ENCODE data around the gene ALOX15.
"Not testable (repeated sequence)": the region's sequence is repeated elsewhere in the genome, so short reads cannot be mapped to it uniquely, and the experiment has no call there.

Gene ALOX15

DNA sequence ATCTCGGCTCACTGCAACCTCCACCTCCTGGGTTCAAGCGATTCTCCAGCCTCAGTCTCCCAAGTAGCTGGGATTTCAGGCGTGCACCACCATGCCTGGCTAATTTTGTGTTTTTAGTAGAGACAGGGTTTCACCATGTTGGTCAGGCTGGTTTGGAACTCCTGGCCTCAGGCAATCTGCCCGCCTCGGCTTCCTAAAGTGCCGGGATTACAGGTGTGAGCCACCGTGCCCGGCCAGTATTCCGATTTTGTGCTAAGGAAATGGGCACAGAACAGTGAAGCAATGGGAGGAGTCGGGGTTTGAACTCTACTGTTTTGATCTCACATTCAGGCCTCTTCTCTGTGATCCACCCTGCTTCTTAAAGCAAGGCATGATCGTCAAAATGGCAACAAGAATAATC is 36.7 kb downstream of the ALOX15 start:
- WGBS, 2 donors (ENCODE audit: extremely low coverage in 2 of 2, insufficient read length in 2 of 2, insufficient replicate concordance in 1 of 2): no CpG with 5 or more reads among the region's 11 CpGs
- H3K14ac ChIP-seq (ENCODE audit: low read length); H3K9me3 ChIP-seq (replicated peaks in 1 of 2; ENCODE audit: control insufficient read depth in 2 of 2, insufficient read depth in 1 of 2, low read depth in 1 of 2, low read length in 2 of 2); H3K4me3 ChIP-seq (ENCODE audit: low read length in 2 of 2); H2BK15ac ChIP-seq (ENCODE audit: low read length); H4K91ac ChIP-seq (ENCODE audit: low read depth, low read length, poor library complexity); H2BK12ac ChIP-seq (ENCODE audit: low read length); H2BK5ac ChIP-seq (ENCODE audit: low read length); H3K4ac ChIP-seq (ENCODE audit: low read length); H3K36me3 ChIP-seq (replicated peaks in 1 of 2; ENCODE audit: control insufficient read depth in 2 of 2, insufficient read depth in 2 of 2, low read length in 2 of 2); DNase-seq (ENCODE audit: low spot score); H3K4me2 ChIP-seq (ENCODE audit: insufficient read depth, low read length, poor library complexity, severe bottlenecking); H3K23ac ChIP-seq (ENCODE audit: low read depth, low read length, poor library complexity); H2AK5ac ChIP-seq (ENCODE audit: low read depth, low read length); H2BK120ac ChIP-seq (ENCODE audit: low read depth, low read length); H3K79me1 ChIP-seq (ENCODE audit: low read depth, low read length); H2AFZ ChIP-seq (ENCODE audit: low read length); H3K9ac ChIP-seq (ENCODE audit: low read depth, low read length, poor library complexity); H3K27ac ChIP-seq (replicated peaks; ENCODE audit: low read length); H3K18ac ChIP-seq (ENCODE audit: low read length); H4K8ac ChIP-seq (ENCODE audit: low read depth, low read length): not testable (repeated sequence)
- Histone ChIP-seq H3K4me1 (ENCODE audit: control insufficient read depth in 2 of 2, insufficient read depth in 1 of 2, low read depth in 1 of 2, low read length in 2 of 2) (peaks cover 18 to 21% of the 10 kb centered on the region in 2 donors), H3K27me3 (ENCODE audit: control insufficient read depth in 3 of 3, insufficient read depth in 3 of 3, low read depth in 1 of 3, low read length in 3 of 3) (peaks cover 0 to 32% (median 0%) of the 10 kb centered on the region in 3 experiments)

- Histone ChIP-seq H3K23ac (ENCODE audit: low read depth, low read length, poor library complexity) (peak overlapping the region; percentile 44), H4K8ac (ENCODE audit: low read depth, low read length) (peak overlapping the region; percentile 45), H3K9me3 (replicated peaks in 1 of 2; ENCODE audit: control insufficient read depth in 2 of 2, insufficient read depth in 1 of 2, low read depth in 1 of 2, low read length in 2 of 2) (no peaks in the 10 kb centered on the region), H2AFZ (ENCODE audit: low read length) (peak overlapping the region; percentile 55), H3K4me3 (ENCODE audit: low read length in 2 of 2) (no peak overlapping the region), H3K18ac (ENCODE audit: low read length) (peak overlapping the region; percentile 52), H2BK12ac (ENCODE audit: low read length) (no peak overlapping the region), H2AK5ac (ENCODE audit: low read depth, low read length) (peak overlapping the region; percentile 14), H3K79me1 (ENCODE audit: low read depth, low read length) (no peaks in the 10 kb centered on the region), H3K36me3 (replicated peaks in 1 of 2; ENCODE audit: control insufficient read depth in 2 of 2, insufficient read depth in 2 of 2, low read length in 2 of 2) (peaks cover 0 to 1% of the 10 kb centered on the region in 2 donors), H3K4me2 (ENCODE audit: insufficient read depth, low read length, poor library complexity, severe bottlenecking) (no peak overlapping the region), H2BK15ac (ENCODE audit: low read length) (peak overlapping the region; percentile 73), H3K27me3 (ENCODE audit: control insufficient read depth in 3 of 3, insufficient read depth in 3 of 3, low read depth in 1 of 3, low read length in 3 of 3) (peaks cover 0 to 31% (median 0%) of the 10 kb centered on the region in 3 experiments), H3K4me1 (ENCODE audit: control insufficient read depth in 2 of 2, insufficient read depth in 1 of 2, low read depth in 1 of 2, low read length in 2 of 2) (peaks cover 23 to 26% of the 10 kb centered on the region in 2 donors), H2BK120ac (ENCODE audit: low read depth, low read length) (peak overlapping the region; percentile 62), H4K91ac (ENCODE audit: low read depth, low read length, poor library complexity) (peak overlapping the region; percentile 9), H3K4ac (ENCODE audit: low read length) (no peak overlapping the region), H3K14ac (ENCODE audit: low read length) (no peak overlapping the region), H2BK5ac (ENCODE audit: low read length) (no peak overlapping the region), H3K27ac (replicated peaks; ENCODE audit: low read length) (no peak overlapping the region), H3K9ac (ENCODE audit: low read depth, low read length, poor library complexity) (no peak overlapping the region)
- WGBS, 2 donors (ENCODE audit: extremely low coverage in 2 of 2, insufficient read length in 2 of 2, insufficient replicate concordance in 1 of 2): no CpG with 5 or more reads among the region's 18 CpGs
- DNase-seq (ENCODE audit: low spot score): no peak
Measured at GRCh38 chr17:4604111-4604644, 37.3 kb downstream of the ALOX15 start.

- Histone ChIP-seq H3K4me3 (ENCODE audit: low read length in 2 of 2) (no peak overlapping the region), H3K27ac (replicated peaks; ENCODE audit: low read length) (no peak overlapping the region), H2BK120ac (ENCODE audit: low read depth, low read length) (no peak overlapping the region), H2BK5ac (ENCODE audit: low read length) (no peak overlapping the region), H3K9me3 (replicated peaks in 1 of 2; ENCODE audit: control insufficient read depth in 2 of 2, insufficient read depth in 1 of 2, low read depth in 1 of 2, low read length in 2 of 2) (no peaks in the 10 kb centered on the region), H3K27me3 (ENCODE audit: control insufficient read depth in 3 of 3, insufficient read depth in 3 of 3, low read depth in 1 of 3, low read length in 3 of 3) (peaks cover 0 to 41% (median 0%) of the 10 kb centered on the region in 3 experiments), H2AFZ (ENCODE audit: low read length) (no peak overlapping the region), H3K23ac (ENCODE audit: low read depth, low read length, poor library complexity) (no peak overlapping the region), H2BK12ac (ENCODE audit: low read length) (no peak overlapping the region), H3K36me3 (replicated peaks in 1 of 2; ENCODE audit: control insufficient read depth in 2 of 2, insufficient read depth in 2 of 2, low read length in 2 of 2) (no peaks in the 10 kb centered on the region), H4K91ac (ENCODE audit: low read depth, low read length, poor library complexity) (no peak overlapping the region), H2BK15ac (ENCODE audit: low read length) (no peak overlapping the region), H3K4me1 (ENCODE audit: control insufficient read depth in 2 of 2, insufficient read depth in 1 of 2, low read depth in 1 of 2, low read length in 2 of 2) (peaks cover 19 to 29% of the 10 kb centered on the region in 2 donors), H2AK5ac (ENCODE audit: low read depth, low read length) (no peak overlapping the region), H4K8ac (ENCODE audit: low read depth, low read length) (no peak overlapping the region), H3K79me1 (ENCODE audit: low read depth, low read length) (no peaks in the 10 kb centered on the region), H3K4me2 (ENCODE audit: insufficient read depth, low read length, poor library complexity, severe bottlenecking) (no peak overlapping the region), H3K14ac (ENCODE audit: low read length) (no peak overlapping the region), H3K4ac (ENCODE audit: low read length) (no peak overlapping the region), H3K18ac (ENCODE audit: low read length) (no peak overlapping the region), H3K9ac (ENCODE audit: low read depth, low read length, poor library complexity) (no peak overlapping the region)
- no peak for DNase-seq (ENCODE audit: low spot score)
- no CpG with 5 or more reads among the region's 5 CpGs for WGBS, 2 donors (ENCODE audit: extremely low coverage in 2 of 2, insufficient read length in 2 of 2, insufficient replicate concordance in 1 of 2)
Measured at GRCh38 chr17:4602041-4602440, 39.4 kb downstream of the ALOX15 start.

DNA sequence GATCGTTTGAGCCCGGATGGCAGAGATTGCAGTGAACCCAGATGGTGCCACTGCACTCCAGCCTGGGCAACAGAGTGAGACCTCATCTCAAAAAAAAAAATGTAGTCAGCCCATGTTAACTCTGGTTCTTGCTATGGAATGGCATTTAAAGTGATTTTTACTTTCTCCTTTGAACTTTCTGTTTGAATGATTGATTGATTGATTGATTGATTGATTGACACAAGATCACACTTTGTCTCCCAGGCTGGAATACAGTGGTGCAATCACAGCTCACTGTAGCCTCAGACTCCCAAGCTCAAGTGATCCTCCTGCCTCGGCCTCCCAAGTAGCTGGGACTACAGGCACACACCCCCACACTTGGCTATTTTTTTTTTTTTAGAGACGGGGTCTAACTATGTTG is 40.2 kb downstream of the ALOX15 start:
- H2AK5ac ChIP-seq (ENCODE audit: low read depth, low read length): no peak overlapping the region
- no peak overlapping the region for H3K14ac ChIP-seq (ENCODE audit: low read length)
- no peak overlapping the region for H4K91ac ChIP-seq (ENCODE audit: low read depth, low read length, poor library complexity)
- H3K4me2 ChIP-seq (ENCODE audit: insufficient read depth, low read length, poor library complexity, severe bottlenecking): no peak overlapping the region
- no peak overlapping the region for H4K8ac ChIP-seq (ENCODE audit: low read depth, low read length)
- H3K4me1 ChIP-seq (ENCODE audit: control insufficient read depth in 2 of 2, insufficient read depth in 1 of 2, low read depth in 1 of 2, low read length in 2 of 2): peaks cover 19 to 29% of the 10 kb centered on the region in 2 donors
- no peak overlapping the region for H3K27ac ChIP-seq (replicated peaks; ENCODE audit: low read length)
- no peak overlapping the region for H3K23ac ChIP-seq (ENCODE audit: low read depth, low read length, poor library complexity)
- peaks cover 0 to 48% (median 0%) of the 10 kb centered on the region in 3 experiments for H3K27me3 ChIP-seq (ENCODE audit: control insufficient read depth in 3 of 3, insufficient read depth in 3 of 3, low read depth in 1 of 3, low read length in 3 of 3)
- no peak overlapping the region for H3K4me3 ChIP-seq (ENCODE audit: low read length in 2 of 2)
- no peak overlapping the region for H3K9ac ChIP-seq (ENCODE audit: low read depth, low read length, poor library complexity)
- H3K79me1 ChIP-seq (ENCODE audit: low read depth, low read length): no peaks in the 10 kb centered on the region
- no peak overlapping the region for H3K4ac ChIP-seq (ENCODE audit: low read length)
- no peak overlapping the region for H2BK12ac ChIP-seq (ENCODE audit: low read length)
- H2BK15ac ChIP-seq (ENCODE audit: low read length): no peak overlapping the region
- no peak overlapping the region for H2BK120ac ChIP-seq (ENCODE audit: low read depth, low read length)
- no peak overlapping the region for H2AFZ ChIP-seq (ENCODE audit: low read length)
- no peak overlapping the region for H2BK5ac ChIP-seq (ENCODE audit: low read length)
- WGBS, 2 donors (ENCODE audit: extremely low coverage in 2 of 2, insufficient read length in 2 of 2, insufficient replicate concordance in 1 of 2): no CpG with 5 or more reads among the region's 4 CpGs
- no peak for DNase-seq (ENCODE audit: low spot score)
- H3K9me3 ChIP-seq (replicated peaks in 1 of 2; ENCODE audit: control insufficient read depth in 2 of 2, insufficient read depth in 1 of 2, low read depth in 1 of 2, low read length in 2 of 2): no peaks in the 10 kb centered on the region
- no peaks in the 10 kb centered on the region for H3K36me3 ChIP-seq (replicated peaks in 1 of 2; ENCODE audit: control insufficient read depth in 2 of 2, insufficient read depth in 2 of 2, low read length in 2 of 2)
- no peak overlapping the region for H3K18ac ChIP-seq (ENCODE audit: low read length)
